WERI-Rb-1 (cell line): ENCODE data around the gene CCDC12.

Experiments used
- DNase-seq: peaks from one replicate; pipeline ENCODE4 v3.0.0-alpha.2; 2020
- H3K27ac ChIP-seq: fragments of 250-450 bp; sonication (Bioruptor Pico); 2 replicates; pipeline ENCODE4 v1.5.1; 2020; ENCODE audit warnings: mild to moderate bottlenecking, moderate library complexity
- H3K27me3 ChIP-seq: fragments of 250-450 bp; sonication (Bioruptor Pico); 2 replicates; pipeline ENCODE4 v1.5.1; 2021; ENCODE audit warnings: mild to moderate bottlenecking, low read depth, moderate library complexity; ENCODE audit not compliant: insufficient read depth, severe bottlenecking
- H3K36me3 ChIP-seq: fragments of 250-450 bp; sonication (Bioruptor Pico); 2 replicates; pipeline ENCODE4 v1.5.1; 2020; ENCODE audit warnings: mild to moderate bottlenecking, moderate library complexity
- H3K4me3 ChIP-seq: 2 replicates; pipeline ENCODE4 v1.5.1; 2011; ENCODE audit warnings: low read depth, mild to moderate bottlenecking, control low read depth, low read length
- H3K9me3 ChIP-seq: fragments of 250-450 bp; sonication (Bioruptor Pico); 2 replicates; pipeline ENCODE4 v1.5.1; 2021; ENCODE audit warnings: mild to moderate bottlenecking, moderate library complexity; ENCODE audit not compliant: severe bottlenecking
- CTCF ChIP-seq: IDR thresholded peaks from 2 replicates; pipeline ENCODE4 v1.5.1; 2011; ENCODE audit warnings: low read depth, mild to moderate bottlenecking, control low read depth, inconsistent platforms, low read length

Gene CCDC12

GRCh38 chr3:47010111-47010712, 33.7 kb upstream of the CCDC12 start:
- H3K4me3 ChIP-seq, result peak overlapping the region; percentile 56
- no peaks in the 10 kb centered on the region for H3K9me3 ChIP-seq
- H3K27me3 ChIP-seq, result no peaks in the 10 kb centered on the region
- DNase-seq, result no peak
- H3K27ac ChIP-seq, result peak overlapping the region; percentile 88
- no peak for TF ChIP-seq CTCF
- peaks cover 42% of the 10 kb centered on the region for H3K36me3 ChIP-seq

GRCh38 chr3:47009225-47010110, 32.9 kb upstream of the CCDC12 start:
- 0 out of 2 replicates have a peak, but pooled peaks have one; percentile 9 for TF ChIP-seq CTCF
- peak; percentile 93 for DNase-seq
- Histone ChIP-seq H3K9me3 (no peaks in the 10 kb centered on the region), H3K27ac (peak overlapping the region; percentile 88), H3K36me3 (peaks cover 36% of the 10 kb centered on the region), H3K4me3 (peak overlapping the region; percentile 56), H3K27me3 (no peaks in the 10 kb centered on the region)

GRCh38 chr3:47008851-47009224, 32.3 kb upstream of the CCDC12 start:
- no peaks in the 10 kb centered on the region for H3K27me3 ChIP-seq
- peaks cover 32% of the 10 kb centered on the region for H3K36me3 ChIP-seq
- peak overlapping the region; percentile 56 for H3K4me3 ChIP-seq
- peak overlapping the region; percentile 48; the same call in 1 of the 2 replicates for H3K27ac ChIP-seq
- no peak for DNase-seq
- no peaks in the 10 kb centered on the region for H3K9me3 ChIP-seq
- no peak for TF ChIP-seq CTCF

DNA sequence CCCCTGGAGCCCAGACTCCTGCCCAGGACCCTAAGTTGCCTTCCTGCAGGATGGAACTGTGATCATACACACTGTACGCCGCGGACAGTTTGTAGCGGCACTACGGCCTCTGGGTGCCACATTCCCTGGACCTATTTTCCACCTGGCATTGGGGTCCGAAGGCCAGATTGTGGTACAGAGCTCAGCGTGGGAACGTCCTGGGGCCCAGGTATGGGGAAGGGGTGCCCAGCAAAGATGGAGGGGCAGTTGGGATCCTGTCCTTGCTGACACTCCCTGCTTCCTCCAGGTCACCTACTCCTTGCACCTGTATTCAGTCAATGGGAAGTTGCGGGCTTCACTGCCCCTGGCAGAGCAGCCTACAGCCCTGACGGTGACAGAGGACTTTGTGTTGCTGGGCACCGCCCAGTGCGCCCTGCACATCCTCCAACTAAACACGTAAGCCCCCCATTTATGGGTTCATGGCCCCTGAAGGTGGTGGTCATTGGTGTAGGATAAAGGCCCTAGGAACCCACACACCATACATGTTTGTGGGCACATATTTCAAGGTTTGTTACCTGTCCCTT, 31.8 kb upstream of the CCDC12 start:
- peaks cover 32% of the 10 kb centered on the region for H3K36me3 ChIP-seq
- no peak overlapping the region for H3K27ac ChIP-seq
- H3K9me3 ChIP-seq, result no peaks in the 10 kb centered on the region
- TF ChIP-seq CTCF, result no peak
- H3K4me3 ChIP-seq, result no peak overlapping the region
- no peaks in the 10 kb centered on the region for H3K27me3 ChIP-seq
- DNase-seq, result no peak

DNA sequence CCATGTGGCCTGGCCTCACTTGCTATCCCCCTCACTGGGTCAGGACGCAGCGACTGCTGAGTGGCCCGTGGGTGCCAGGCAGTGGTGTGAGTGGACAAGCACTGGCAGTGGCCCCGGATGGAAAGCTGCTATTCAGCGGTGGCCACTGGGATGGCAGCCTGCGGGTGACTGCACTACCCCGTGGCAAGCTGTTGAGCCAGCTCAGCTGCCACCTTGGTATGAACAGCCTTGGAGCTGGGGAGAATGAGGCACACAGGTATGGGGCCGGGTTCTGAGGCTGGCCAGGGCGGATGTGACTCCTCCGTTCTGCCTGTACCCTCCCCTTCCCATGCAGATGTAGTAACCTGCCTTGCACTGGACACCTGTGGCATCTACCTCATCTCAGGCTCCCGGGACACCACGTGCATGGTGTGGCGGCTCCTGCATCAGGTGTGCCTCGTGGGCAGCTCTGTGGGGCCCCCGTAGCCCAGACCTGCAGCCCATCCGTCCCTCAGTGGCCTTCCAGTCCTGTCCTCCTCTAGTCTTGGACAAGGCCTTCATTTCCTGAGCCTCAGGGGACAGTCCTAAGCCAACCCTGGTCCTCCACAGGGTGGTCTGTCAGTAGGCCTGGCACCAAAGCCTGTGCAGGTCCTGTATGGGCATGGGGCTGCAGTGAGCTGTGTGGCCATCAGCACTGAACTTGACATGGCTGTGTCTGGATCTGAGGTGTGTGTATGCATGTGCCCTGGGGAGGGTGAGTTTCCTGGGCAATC, 31.1 kb upstream of the CCDC12 start:
- peaks cover 32% of the 10 kb centered on the region for H3K36me3 ChIP-seq

More for the DNA sequence above, 31.1 kb upstream of the CCDC12 start:
- no peaks in the 10 kb centered on the region for H3K27me3 ChIP-seq
- H3K9me3 ChIP-seq, result no peaks in the 10 kb centered on the region
- H3K4me3 ChIP-seq, result no peak overlapping the region
- no peak overlapping the region for H3K27ac ChIP-seq
- no peak for DNase-seq
- no peak for TF ChIP-seq CTCF
